Measurements from ENCODE around the gene SLC50A1.

GRCh38 chr1:155134322-155134721, 1.3 kb upstream of the SLC50A1 start:
- no peak for TF ChIP-seq CTCF (IDR thresholded peaks at IDR 0.05; ENCODE audit: poor library complexity)
- TF ChIP-seq EZH2phosphoT487 (IDR thresholded peaks at IDR 0.05; ENCODE audit: low read depth, severe bottlenecking, unreplicated experiment) = no peak
- no peak for TF ChIP-seq EZH2 (IDR thresholded peaks at IDR 0.05; ENCODE audit: borderline replicate concordance)
